ENCODE results near the gene UROS.

GRCh38 chr10:125801574-125801973, 21.5 kb downstream of the UROS start:
- no peak for TF ChIP-seq CTCF (IDR thresholded peaks at IDR 0.05)
- TF ChIP-seq POLR2A (IDR thresholded peaks at IDR 0.05), result no peak

Measured in transverse colon (tissue), 3 donors.